IPS DF 19.7 (cell line): Measurements from ENCODE around the gene CCR5AS.
"Not testable (repeated sequence)": the region's sequence is repeated elsewhere in the genome, so short reads cannot be mapped to it uniquely, and the experiment has no call there.

Experiments used
- DNase-seq: peaks from one replicate; pipeline ENCODE4 v3.0.0-alpha.2; 2013; ENCODE audit warnings: low read depth, low spot score

CCR5AS gene

GRCh38 chr3:46405301-46406019 is 1.4 kb downstream of the CCR5AS start:
- no peak for DNase-seq

DNA sequence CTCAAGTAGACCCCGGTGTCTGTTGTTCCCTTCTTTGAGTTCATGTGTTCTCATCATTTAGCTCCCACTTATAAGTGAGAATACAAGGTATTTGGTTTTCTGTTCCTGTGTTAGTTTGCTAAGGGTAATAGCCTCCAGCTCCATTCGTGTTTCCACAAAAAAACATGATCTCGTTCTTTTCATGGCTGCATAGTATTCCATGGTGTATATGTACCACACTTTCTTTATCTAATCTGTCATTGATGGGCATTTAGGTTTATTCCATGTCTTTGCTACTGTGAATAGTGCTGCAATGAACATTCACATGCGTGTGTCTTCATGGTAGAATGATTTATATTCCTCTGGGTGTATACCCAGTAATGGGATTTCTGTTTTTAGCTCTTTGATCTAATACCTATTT is 4.0 kb downstream of the CCR5AS start:
- DNase-seq: not testable (repeated sequence)

- no peak for DNase-seq
These were observed 5.3 kb downstream of the CCR5AS start for GRCh38 chr3:46401579-46401978.

- DNase-seq: no peak
These were observed 6.0 kb downstream of the CCR5AS start for GRCh38 chr3:46400846-46401245.

GRCh38 chr3:46400000-46400734 is 6.7 kb downstream of the CCR5AS start:
- DNase-seq: no peak

DNA sequence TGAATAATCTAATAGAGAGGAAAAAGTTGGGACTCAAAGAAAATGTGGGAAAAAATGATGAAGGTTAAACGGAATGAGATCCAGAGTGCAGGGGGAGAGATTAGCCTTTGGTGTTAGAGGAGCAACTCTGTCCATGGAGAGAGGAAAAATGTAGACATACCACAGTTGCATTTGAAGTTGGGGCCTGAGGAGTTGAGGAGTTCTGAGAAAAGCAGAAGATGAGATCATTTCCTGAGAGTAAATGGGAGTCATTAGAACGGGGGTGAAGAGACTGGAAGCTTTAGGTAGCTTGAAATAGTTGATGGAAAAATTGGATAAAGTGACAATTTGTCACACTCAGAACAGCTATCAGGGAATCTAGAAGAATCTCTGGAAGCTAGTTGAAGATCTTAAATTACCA is 7.3 kb downstream of the CCR5AS start:
- no peak for DNase-seq

DNA sequence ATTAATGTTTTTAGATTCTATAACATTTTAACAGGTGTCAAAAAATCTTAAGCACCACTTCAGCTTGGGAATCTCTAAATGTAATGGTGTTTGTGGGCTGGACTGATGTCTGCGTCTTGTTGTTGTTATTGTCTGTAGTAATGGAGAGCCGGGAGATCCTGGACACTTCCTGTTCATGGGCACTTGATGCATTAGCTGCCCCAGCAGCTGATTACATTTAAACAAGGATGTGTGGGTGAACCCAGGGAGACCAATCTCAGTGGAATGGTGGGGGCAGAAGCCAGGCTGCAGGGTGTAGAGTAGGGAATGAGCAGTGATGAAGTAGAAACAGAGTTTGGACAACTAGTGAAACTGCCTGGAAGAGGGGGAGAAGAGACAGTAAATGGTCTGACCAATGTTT is 7.8 kb downstream of the CCR5AS start:
- no peak for DNase-seq

GRCh38 chr3:46398186-46398955 is 8.5 kb downstream of the CCR5AS start:
- no peak for DNase-seq

GRCh38 chr3:46397111-46397510 is 9.8 kb downstream of the CCR5AS start:
- DNase-seq: no peak

DNA sequence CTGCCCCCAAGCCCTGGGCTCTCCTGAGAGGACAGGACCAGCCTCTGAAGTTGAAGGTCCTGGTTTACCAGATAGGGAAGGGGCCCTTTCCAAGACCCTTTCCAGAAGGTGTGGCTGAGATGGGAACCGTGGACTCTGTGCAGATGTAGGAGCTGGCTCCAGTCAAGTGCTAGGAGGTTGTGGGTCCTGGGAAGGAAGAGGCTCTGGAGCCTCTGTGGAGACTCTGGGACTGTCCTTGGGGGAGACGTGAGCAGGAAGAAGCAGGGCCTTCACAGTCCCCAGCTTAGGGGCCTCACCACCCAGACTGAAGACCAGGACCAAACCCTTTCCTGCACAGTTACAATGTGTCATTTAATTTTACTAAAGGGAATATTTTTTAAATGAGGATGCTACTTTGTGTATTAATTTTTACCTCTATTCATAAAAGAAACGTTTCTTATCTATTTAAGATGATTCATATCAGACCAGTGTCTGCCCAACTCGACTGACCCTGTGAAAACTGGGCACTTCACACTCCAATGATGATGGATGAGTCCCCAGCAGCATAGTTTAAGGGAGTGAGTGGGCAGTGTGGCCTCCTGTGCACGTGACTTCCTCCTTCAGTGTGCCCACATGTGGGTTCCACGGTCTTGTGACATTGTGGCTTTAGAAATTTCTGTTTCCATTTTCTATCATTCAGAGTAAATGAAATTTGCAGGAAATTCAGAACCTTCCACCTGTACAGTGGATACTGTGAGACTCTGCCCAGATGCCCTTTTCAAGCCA is 10.9 kb downstream of the CCR5AS start:
- no peak for DNase-seq

- no peak for DNase-seq
These were observed 11.6 kb downstream of the CCR5AS start for GRCh38 chr3:46395210-46395661.

GRCh38 chr3:46393554-46394434 is 13.1 kb downstream of the CCR5AS start:
- peak; percentile 20 for DNase-seq

GRCh38 chr3:46393011-46393410 is 13.9 kb downstream of the CCR5AS start:
- no peak for DNase-seq

- DNase-seq: not testable (repeated sequence)
These were observed 15.3 kb downstream of the CCR5AS start for GRCh38 chr3:46391526-46391925.

- no peak for DNase-seq
These were observed 17.6 kb downstream of the CCR5AS start for GRCh38 chr3:46389306-46389705.

- DNase-seq: not testable (repeated sequence)
These were observed 18.0 kb downstream of the CCR5AS start for GRCh38 chr3:46388847-46389246.

DNA sequence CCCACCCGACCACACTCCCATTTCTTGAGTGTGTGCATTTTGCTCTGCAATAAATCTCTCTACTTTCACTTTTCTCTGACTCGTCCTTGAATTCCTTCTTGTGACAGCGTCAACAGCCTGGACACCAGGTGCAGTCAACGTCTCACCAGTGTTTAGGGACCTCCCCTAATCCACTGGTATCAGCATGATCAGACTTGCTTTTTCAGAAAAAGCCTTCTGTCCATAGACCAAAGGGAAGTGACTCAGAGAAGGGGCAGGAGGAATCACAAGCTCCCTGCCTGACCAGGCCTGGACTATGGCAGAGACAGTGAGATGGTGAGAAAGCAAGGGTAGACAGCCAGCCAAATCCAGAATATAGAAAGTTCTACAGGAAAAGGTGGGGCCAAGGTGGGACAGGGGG is 20.7 kb downstream of the CCR5AS start:
- no peak for DNase-seq

DNA sequence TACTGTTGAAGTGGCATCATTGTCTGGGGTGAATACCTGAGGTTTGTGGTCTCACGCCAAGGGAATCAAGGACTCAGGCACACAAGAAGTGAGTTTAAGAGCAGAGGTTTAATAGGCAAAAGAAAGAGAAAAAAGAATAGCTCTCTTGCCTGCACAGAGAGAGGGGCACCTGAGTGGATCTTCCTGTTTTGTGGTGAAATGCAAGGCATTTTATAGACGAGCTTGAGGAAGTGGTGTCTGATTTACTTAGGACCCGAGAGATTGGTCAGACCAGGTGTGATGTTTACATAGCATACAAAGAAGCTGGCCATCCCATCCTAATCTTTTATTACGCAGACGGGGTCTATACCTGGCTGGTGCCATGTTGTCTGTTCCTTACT is 22.9 kb downstream of the CCR5AS start:
- DNase-seq: no peak

GRCh38 chr3:46383211-46383950 is 23.5 kb downstream of the CCR5AS start:
- no peak for DNase-seq

DNA sequence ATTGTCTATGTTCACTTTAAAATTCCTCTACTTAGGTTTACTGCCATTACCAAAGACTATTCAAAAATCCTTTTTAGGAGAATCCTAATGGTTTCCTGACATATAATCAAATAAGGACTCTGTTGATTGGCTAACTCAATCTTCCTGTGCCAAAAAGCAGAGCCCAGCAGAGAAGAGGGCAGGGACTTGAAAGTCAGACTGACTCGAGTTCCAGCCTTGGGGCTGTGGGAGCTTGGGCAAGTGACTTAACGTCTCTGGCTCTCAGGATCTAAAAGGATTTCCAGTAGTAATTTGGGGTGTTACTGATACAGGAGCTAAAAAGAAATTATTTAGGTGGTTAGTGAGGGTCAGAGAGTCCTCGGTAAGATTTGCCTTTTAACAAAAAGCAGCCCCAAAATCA is 25.2 kb downstream of the CCR5AS start:
- no peak for DNase-seq
